Urinary bladder (tissue), 4 donors: ENCODE measurements around the gene ORM1. TPM values are rescaled to one million over a fixed set of nuclear protein-coding genes. Genes with fewer than 3 reads are reported as not detected.

Experiments
- DNase-seq: peaks from one replicate; pipeline ENCODE4 v3.0.0-alpha.2; 2015; ENCODE audit errors: extremely low spot score
- H3K27ac ChIP-seq: one replicate; pipeline ENCODE4 v1.5.1; 2013; ENCODE audit warnings: low read depth, mild to moderate bottlenecking, moderate library complexity
- H3K36me3 ChIP-seq: one replicate; pipeline ENCODE4 v1.6.1; 2013; ENCODE audit warnings: mild to moderate bottlenecking, moderate library complexity; ENCODE audit not compliant: insufficient read depth
- H3K4me1 ChIP-seq: one replicate; pipeline ENCODE4 v1.6.1; 2013; ENCODE audit warnings: mild to moderate bottlenecking, moderate library complexity; ENCODE audit not compliant: insufficient read depth
- H3K4me3 ChIP-seq: one replicate; pipeline ENCODE4 v1.5.1; 2013; ENCODE audit warnings: low read depth, low read length
- WGBS: extraction: QIAGEN DNeasy Blood & Tissue Kit; methylation state at CpG from one replicate; pipeline ENCODE4 v1.1.7; 2013; 5-methylcytosine and 5-hydroxymethylcytosine counted together
- polyA plus RNA-seq: library from polyadenylated mRNA; stranded (reverse); fragments of 200-250 nt; gene quantifications from one replicate; pipeline ENCODE4 v1.2.3, GENCODE V29; 2013
- total RNA-seq: library from RNA; depleted of rRNA; stranded (reverse); fragments of >200 nt; gene quantifications from one replicate; pipeline ENCODE4 v1.2.3, GENCODE V29; 2014
- donor health status: healthy with polysubstance abuse.
- donor health status: healthy.

ORM1 gene
- total and polyA plus RNA-seq, 2 donors = 0.53 to 19.2 TPM

DNA sequence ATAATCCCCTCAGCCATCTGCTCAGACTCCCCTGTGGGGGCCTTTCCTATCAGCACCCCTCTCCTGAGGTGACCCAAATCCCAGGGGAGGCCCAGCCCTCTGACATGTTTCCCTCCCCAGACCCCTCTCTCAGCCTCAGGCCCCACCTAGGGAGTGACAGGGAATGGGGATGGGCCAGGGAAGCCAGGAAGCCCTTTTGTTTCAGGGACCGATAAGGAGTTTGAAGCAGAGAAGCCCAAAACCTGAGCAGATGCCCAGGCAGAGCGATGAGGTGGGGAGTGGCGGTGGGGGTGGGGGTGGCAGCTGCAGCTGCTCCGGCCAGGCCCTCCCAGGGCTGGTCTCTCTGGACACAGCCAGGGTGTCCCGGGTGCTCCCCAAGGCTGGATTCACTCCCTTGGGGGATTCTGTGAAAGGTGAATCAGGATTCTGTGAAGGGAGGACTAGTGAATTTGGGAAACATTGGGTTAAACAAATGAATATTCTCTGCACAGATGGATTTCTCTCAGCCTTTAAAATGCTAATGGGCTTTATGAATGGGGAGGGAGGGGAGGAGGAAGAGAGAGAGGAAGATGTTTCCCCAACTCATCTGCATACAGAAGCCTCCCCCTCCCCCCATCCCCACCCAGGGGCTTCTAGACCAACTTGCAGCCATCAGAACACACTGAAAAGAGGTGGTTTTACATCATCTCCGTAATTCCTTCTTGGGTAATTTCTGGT, 47.5 kb downstream of the ORM1 start:
- Histone ChIP-seq H3K4me3 (no peak overlapping the region), H3K36me3 (peaks cover 5% of the 10 kb centered on the region), H3K27ac (no peak overlapping the region), H3K4me1 (no peaks in the 10 kb centered on the region)
- 71% methylated on average over 6 of the region's 6 CpGs for WGBS
- DNase-seq = no peak

GRCh38 chr9:114370968-114371320, 48.0 kb downstream of the ORM1 start:
- H3K27ac ChIP-seq = no peak overlapping the region
- no peak overlapping the region for H3K4me3 ChIP-seq
- WGBS = 72% methylated on average over 4 of the region's 4 CpGs
- DNase-seq = no peak
- no peaks in the 10 kb centered on the region for H3K4me1 ChIP-seq
- H3K36me3 ChIP-seq = peaks cover 5% of the 10 kb centered on the region

DNA sequence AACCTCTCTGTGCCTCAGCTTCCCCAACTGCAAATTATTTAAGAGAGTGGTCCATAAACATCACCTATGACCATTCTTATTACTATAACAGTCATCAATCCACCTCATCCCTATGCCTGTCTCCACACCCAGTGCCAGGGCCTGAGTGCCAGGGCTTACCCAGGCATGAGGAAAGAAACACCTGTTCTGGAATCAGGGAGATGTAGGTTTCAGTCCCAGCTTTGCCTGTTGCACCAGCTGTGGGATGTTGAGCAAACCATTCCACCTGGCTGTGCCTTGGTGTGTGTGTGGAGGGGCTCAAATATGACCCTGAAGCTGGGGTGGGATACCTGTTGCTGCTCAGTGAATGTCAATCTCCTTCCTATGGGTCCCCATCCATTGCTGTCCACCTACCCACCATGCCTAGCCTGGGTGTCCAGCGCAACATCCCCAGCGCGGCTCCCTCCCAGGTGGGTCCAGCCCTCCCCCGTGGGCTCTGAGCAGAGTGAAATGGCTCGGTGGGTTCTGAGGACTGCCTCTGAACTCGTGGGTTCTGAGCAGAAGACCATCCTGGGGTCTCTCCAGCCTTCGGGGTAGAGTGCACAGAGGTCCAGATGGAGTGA, 48.5 kb downstream of the ORM1 start:
- WGBS = 69% methylated on average over 7 of the region's 7 CpGs
- Histone ChIP-seq H3K4me3 (no peak overlapping the region), H3K27ac (no peak overlapping the region), H3K4me1 (no peaks in the 10 kb centered on the region), H3K36me3 (peaks cover 5% of the 10 kb centered on the region)
- DNase-seq = no peak

DNA sequence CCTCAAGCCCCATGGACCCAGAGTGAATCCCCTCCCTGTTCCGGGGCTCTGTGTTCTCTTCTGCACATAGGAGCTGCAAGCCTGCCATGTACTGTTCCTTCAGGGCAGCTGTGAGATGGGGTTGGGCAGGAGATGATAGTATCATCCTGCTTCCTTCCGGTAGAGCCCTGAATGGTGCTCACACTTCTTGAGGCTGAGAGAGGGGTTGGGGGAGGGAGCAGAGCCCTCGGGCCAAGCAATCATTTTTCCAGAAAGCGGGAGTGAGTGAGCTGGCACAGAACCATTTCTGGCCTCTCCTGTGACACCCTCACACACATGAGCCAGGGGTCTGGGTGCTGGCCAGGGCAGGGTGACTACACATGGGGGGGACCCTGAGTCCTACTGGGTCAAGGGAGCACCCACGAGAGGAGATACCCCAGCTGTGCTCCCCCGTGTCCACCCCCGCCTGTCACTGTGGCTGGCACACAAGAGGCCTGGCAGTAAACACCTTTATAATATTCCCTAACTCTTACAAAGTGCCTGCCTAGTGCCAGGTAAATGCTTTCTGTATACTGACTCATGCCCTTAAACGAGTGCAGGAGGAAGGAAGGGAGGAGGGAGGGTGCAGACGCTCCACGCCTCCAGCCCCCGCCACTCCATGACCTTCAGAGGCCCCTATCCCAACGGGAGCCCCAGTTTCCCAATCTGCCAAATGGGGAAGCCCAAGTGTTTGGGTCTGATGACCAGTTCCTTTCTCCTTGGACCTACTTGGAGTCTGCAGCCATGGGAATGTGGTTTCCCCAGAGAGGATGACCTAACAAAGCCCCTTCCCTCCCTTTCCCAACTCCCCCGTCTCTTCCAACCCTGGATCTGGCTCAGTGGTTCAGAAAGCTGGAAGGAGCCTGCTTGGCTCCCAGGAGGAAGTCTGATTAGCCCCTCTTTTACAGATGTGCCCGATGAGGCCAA, 49.3 kb downstream of the ORM1 start:
- Histone ChIP-seq H3K36me3 (peaks cover 5% of the 10 kb centered on the region), H3K4me3 (no peak overlapping the region), H3K4me1 (no peaks in the 10 kb centered on the region), H3K27ac (peak overlapping the region; percentile 0)
- DNase-seq = no peak
- WGBS = 51% methylated on average over 14 of the region's 14 CpGs

- WGBS = 68% methylated on average over 9 of the region's 9 CpGs
- H3K36me3 ChIP-seq = peaks cover 5% of the 10 kb centered on the region
- H3K4me1 ChIP-seq = no peaks in the 10 kb centered on the region
- no peak for DNase-seq
- H3K27ac ChIP-seq = no peak overlapping the region
- H3K4me3 ChIP-seq = no peak overlapping the region
Observed at GRCh38 chr9:114372921-114373448, 50.1 kb downstream of the ORM1 start.

DNA sequence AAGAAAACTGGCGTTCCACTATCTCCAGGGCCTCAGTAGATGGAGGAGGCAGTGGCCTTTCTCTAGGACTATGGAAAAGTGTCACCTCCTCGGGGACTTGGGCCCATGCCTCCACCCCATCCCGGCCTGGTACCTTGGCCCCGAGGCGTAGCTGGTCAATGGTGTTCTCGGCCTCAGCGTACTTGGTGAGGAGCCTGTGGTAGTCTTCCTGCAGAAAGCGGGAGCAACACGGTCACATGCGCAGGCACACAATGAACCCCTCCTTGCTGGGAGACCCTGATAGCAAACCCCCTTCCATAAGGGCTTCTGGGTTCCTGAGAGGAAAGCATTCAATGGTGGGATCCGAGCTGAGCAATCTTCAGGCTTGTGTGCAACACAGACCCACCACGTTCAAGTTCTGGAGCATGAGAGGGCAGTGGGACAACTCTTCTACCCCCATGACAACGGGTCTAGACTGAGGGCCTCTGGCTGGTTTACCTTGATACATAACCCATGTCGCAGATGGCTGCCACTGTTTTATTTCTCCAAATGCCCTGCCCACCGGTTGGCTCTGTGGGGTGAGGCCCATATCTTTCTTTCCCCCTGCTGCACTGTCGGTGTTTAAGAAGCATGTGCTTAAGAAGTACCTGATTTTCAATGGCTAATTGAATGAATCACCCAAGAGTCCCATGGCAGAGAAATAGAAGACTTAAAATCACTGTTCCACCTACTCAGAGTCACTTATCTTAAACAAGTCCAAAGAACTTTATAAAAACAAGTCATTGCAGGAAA, 51.2 kb downstream of the ORM1 start:
- 90% methylated on average over 16 of the region's 16 CpGs for WGBS
- Histone ChIP-seq H3K36me3 (peaks cover 5% of the 10 kb centered on the region), H3K4me3 (no peak overlapping the region), H3K4me1 (no peaks in the 10 kb centered on the region), H3K27ac (no peak overlapping the region)
- DNase-seq = no peak

DNA sequence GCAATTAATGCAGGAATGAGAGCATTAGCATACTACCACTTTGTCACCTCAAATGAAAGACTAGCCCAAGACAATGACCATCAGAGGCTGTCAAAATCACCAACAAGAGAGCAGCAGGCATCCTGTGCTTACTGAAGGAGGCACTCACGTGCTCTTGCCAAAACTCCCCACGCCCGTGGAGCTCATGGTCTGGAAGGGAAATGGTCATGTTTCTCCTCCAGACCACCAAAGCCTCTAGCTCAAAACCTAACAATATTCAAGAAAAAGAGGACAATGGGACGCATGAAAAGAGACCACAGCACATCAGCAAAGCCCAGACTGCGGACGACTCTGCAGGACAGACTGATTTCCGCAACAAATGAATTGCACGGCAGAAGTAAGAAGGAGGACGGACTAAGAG, 52.0 kb downstream of the ORM1 start:
- 78% methylated on average over 9 of the region's 9 CpGs for WGBS
- H3K36me3 ChIP-seq = peaks cover 7% of the 10 kb centered on the region
- H3K4me3 ChIP-seq = no peak overlapping the region
- H3K27ac ChIP-seq = no peak overlapping the region
- DNase-seq = no peak
- no peaks in the 10 kb centered on the region for H3K4me1 ChIP-seq

DNA sequence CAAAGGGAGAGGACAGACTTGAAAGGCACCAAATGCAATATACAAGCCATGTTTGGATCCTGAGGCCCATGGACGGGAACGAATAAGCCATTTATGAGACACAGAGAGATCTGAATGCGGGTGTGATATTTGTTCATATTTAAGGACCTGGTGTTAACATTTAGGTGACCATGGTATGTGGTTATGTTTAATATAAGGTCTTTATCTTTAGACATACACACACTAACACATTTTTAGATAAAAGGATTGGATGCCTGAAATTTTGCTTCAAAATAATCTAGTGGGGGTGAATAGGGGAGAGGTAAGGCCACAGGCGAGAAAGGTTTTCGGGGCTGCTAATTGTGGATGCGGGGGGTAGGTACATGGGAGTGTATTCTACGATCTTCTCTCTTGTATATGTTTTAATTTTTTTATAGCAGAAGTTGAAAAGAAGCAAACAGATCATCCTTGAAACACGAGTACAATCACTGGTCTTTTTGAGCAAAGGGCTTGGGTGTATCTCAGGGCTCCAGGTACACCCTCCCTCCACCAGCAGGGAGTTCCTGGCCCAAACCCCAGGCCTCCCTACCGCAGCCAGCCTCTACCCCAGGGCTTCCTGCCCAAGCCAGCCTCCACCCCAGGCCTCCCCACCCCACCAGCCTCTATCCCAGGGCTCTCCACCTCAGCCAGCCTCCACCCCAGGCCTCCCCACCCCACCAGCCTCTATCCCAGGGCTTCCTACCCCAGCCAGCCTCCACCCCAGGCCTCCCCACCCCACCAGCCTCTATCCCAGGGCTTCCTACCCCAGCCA, 52.7 kb downstream of the ORM1 start:
- Histone ChIP-seq H3K4me3 (no peak overlapping the region), H3K27ac (no peak overlapping the region), H3K4me1 (no peaks in the 10 kb centered on the region), H3K36me3 (peaks cover 7% of the 10 kb centered on the region)
- no peak for DNase-seq
- 84% methylated on average over 9 of the region's 9 CpGs for WGBS

Other genes starting within 250 kb of the ORM1 start
- not detected for gene AMBP, start 244.8 kb upstream of the ORM1 start, total RNA-seq
- gene AMBP, start 244.8 kb upstream of the ORM1 start, polyA plus RNA-seq = 2.4 TPM
- gene KIF12, start 223.8 kb upstream of the ORM1 start, total RNA-seq = 0.42 TPM
- gene KIF12, start 223.8 kb upstream of the ORM1 start, polyA plus RNA-seq = 0.11 TPM
- gene COL27A1, start 167.6 kb upstream of the ORM1 start, total RNA-seq = 21.5 TPM
- 8.1 TPM for gene COL27A1, start 167.6 kb upstream of the ORM1 start, polyA plus RNA-seq
- not detected for gene ORM2, start 6.8 kb downstream of the ORM1 start, total RNA-seq
- 3.2 TPM for gene ORM2, start 6.8 kb downstream of the ORM1 start, polyA plus RNA-seq
- gene AKNA, start 64.9 kb downstream of the ORM1 start, total RNA-seq = 21.2 TPM
- 25.5 TPM for gene AKNA, start 64.9 kb downstream of the ORM1 start, polyA plus RNA-seq
- 2.4 TPM for gene WHRN, start 182.4 kb downstream of the ORM1 start, total RNA-seq
- gene WHRN, start 182.4 kb downstream of the ORM1 start, polyA plus RNA-seq = 12.1 TPM